ENCODE results near the gene FGGY. TPM values are rescaled to one million over a fixed set of nuclear protein-coding genes. Genes with fewer than 3 reads are reported as not detected.
A peak's percentile ranks its signal among the peaks of the same experiment; 100 is the strongest.

Gene FGGY
- total RNA-seq, 2 donors from 2014 or later = 12.2 to 17.4 TPM

DNA sequence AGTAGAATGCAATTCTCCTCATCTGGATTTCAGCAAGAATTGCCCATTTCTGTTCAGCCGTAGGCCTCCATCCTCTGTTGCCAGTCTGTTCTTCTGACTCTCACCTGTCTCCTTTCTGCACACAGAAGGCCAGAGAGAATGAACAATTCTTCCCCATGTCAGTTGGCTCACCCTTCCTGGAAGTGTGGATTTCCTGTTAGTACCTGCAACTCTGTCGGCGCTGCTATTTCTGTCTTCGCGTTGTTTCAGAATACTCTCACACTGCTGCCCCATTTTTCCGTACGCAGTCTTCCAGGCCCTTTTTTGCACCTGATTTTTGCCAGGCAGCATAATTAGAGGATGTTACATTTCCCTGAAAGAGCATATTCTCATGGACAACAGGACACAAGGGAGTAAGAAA is 200.7 kb downstream of the FGGY start:
- ATAC-seq (no peak), DNase-seq (no peak)
- WGBS, 2 donors = 91 to 94% methylated on average over 7 of the region's 7 CpGs
- H3K36me3 ChIP-seq (replicated peaks in 1 of 2; ENCODE audit: insufficient read depth in 1 of 2, low read depth in 2 of 2) = no peaks in the 10 kb centered on the region
- H3K4me3 ChIP-seq = no peak overlapping the region
- peaks cover 31% of the 10 kb centered on the region for H3K4me1 ChIP-seq
- no peaks in the 10 kb centered on the region for H3K9me3 ChIP-seq
- no peaks in the 10 kb centered on the region for H3K27me3 ChIP-seq
- H3K27ac ChIP-seq = no peak overlapping the region
- TF ChIP-seq, protein P1, sequence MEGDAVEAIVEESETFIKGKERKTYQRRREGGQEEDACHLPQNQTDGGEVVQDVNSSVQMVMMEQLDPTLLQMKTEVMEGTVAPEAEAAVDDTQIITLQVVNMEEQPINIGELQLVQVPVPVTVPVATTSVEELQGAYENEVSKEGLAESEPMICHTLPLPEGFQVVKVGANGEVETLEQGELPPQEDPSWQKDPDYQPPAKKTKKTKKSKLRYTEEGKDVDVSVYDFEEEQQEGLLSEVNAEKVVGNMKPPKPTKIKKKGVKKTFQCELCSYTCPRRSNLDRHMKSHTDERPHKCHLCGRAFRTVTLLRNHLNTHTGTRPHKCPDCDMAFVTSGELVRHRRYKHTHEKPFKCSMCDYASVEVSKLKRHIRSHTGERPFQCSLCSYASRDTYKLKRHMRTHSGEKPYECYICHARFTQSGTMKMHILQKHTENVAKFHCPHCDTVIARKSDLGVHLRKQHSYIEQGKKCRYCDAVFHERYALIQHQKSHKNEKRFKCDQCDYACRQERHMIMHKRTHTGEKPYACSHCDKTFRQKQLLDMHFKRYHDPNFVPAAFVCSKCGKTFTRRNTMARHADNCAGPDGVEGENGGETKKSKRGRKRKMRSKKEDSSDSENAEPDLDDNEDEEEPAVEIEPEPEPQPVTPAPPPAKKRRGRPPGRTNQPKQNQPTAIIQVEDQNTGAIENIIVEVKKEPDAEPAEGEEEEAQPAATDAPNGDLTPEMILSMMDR (IDR thresholded peaks at IDR 0.05) = no peak
- intact Hi-C loops (cut with DNase I) = no loop called here

- H3K4me1 ChIP-seq = peaks cover 31% of the 10 kb centered on the region
- intact Hi-C loops (cut with DNase I) = no loop called here
- H3K9me3 ChIP-seq = no peaks in the 10 kb centered on the region
- WGBS, 2 donors = 21 to 30% methylated on average over 4 of the region's 4 CpGs
- no peak for TF ChIP-seq POLR2A (IDR thresholded peaks at IDR 0.05)
- TF ChIP-seq, protein P1 (IDR thresholded peaks at IDR 0.05) = no peak
- no peaks in the 10 kb centered on the region for H3K36me3 ChIP-seq (replicated peaks in 1 of 2; ENCODE audit: insufficient read depth in 1 of 2, low read depth in 2 of 2)
- peak overlapping the region in 3 of 4 donors; percentile 50 to 81 (median 76) for H3K27ac ChIP-seq
- no peak for ATAC-seq
- DNase-seq = peak in 1 of 4 donors; percentile 55
- H3K27me3 ChIP-seq = no peaks in the 10 kb centered on the region
- no peak overlapping the region for H3K4me3 ChIP-seq
Observed at GRCh38 chr1:59498640-59499039, 201.7 kb downstream of the FGGY start.

DNA sequence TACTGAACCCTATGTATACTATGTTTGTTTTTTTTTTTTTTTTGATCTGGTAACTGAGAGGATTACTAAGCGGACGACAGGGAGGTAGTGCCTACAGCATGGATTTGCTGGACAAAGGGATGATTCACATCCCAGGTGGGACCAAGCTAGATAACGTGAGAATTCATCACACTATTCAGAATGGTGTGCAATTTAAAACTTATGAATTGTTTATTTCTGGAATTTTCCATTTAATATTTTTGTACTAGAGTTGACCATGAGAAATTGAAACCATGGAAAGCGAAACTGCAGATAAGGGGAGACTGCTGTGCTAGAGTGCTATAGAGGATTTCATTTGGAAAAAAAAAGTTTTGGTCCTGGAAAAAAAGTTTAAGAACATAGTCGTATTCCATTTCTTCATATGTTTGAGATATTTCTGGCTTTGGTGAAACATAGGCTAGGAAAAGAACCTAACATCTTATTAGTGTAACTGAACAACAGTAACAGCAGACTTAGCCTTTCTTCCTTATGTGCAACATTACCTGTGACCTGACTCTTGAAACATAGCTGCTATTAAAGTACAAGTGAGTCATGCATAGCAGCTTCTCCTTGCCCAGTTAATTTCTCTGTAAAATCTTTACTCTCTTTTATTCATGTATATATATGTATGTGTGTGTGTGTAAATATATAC is 202.5 kb downstream of the FGGY start:
- Histone ChIP-seq H3K36me3 (replicated peaks in 1 of 2; ENCODE audit: insufficient read depth in 1 of 2, low read depth in 2 of 2) (no peaks in the 10 kb centered on the region), H3K27ac (peak overlapping the region in 3 of 4 donors; percentile 50 to 81 (median 76)), H3K4me1 (peaks cover 31% of the 10 kb centered on the region), H3K27me3 (no peaks in the 10 kb centered on the region), H3K9me3 (no peaks in the 10 kb centered on the region), H3K4me3 (no peak overlapping the region)
- intact Hi-C loops (cut with DNase I) = no loop called here
- WGBS, 2 donors = 23 to 39% methylated on average over 5 of the region's 5 CpGs
- peak; percentile 81 for ATAC-seq
- DNase-seq = no peak
- TF ChIP-seq, protein P1 (IDR thresholded peaks at IDR 0.05) = no peak
- TF ChIP-seq POLR2A (IDR thresholded peaks at IDR 0.05) = peak in 2 of 3 donors; percentile 26 to 43

DNA sequence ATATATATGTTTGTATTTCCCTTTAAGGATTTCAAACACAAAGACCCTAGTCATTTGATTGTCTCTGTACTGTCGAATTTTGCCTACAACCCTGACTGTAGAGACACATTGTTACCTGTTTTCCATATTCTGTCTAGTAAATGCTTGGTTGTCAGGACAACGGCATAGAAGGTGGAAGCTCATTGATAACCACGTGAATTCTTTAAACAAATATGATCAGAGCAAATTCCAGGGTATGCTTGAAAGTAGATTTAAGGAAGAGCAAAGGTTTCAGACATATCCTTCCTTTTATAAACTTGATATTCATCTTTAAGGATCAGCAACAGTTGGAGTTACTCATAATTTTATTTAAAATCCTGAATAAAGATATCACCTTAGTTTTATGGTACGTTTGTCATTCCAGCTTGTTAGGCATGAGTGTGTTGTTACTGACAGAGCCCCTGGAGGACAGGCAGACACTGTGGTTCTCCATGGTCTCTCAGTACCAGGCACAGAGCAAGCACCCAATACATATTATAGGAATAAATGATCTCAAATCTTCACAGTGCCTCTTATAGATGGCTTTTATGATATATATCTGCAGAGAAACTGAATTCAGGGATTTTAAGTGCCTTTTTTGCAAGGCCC is 203.2 kb downstream of the FGGY start:
- Histone ChIP-seq H3K9me3 (no peaks in the 10 kb centered on the region), H3K27ac (peak overlapping the region in 3 of 4 donors; percentile 50 to 81 (median 76)), H3K4me1 (peaks cover 31% of the 10 kb centered on the region), H3K27me3 (no peaks in the 10 kb centered on the region), H3K4me3 (no peak overlapping the region), H3K36me3 (replicated peaks in 1 of 2; ENCODE audit: insufficient read depth in 1 of 2, low read depth in 2 of 2) (no peaks in the 10 kb centered on the region)
- intact Hi-C loops (cut with DNase I) = no loop called here
- TF ChIP-seq POLR2A (IDR thresholded peaks at IDR 0.05) = no peak
- TF ChIP-seq, protein P1 (IDR thresholded peaks at IDR 0.05) = no peak
- DNase-seq (no peak), ATAC-seq (peak; percentile 69)
- WGBS, 2 donors = 26 to 39% methylated on average over 4 of the region's 4 CpGs

All from body of pancreas (tissue), 4 donors.